Activated CD4-positive, alpha-beta T cell treated with anti-CD3 and anti-CD28 coated beads, Interleukin-2, amount 50 U/mL, for 48 hours (primary cell): Measurements from ENCODE around the gene EFCAB11.

ENCODE experiments used
- DNase-seq, 2 experiments: peaks; one replicate each; pipeline ENCODE4 v3.0.0-alpha.2; 2020

Gene EFCAB11

DNA sequence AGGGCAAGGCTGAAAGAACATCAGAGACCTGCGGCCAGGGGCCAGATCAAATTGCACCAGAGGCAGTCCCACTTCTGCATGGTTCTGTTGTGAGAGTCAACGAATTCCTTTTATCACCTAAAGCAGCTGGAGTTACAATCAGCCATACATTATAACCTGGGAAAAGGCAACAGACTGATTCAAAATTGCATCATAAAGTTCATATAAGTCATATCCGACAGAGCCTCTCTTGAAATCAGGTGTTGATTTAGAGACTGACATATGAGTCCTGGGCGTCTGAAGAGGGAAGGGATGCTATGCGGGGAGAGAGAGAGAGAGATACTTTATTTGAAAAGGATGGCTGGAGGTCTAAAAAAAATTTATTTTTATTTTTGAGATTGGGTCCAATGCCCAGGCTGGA is 89.4 kb downstream of the EFCAB11 start:
- DNase-seq, result no peak

DNA sequence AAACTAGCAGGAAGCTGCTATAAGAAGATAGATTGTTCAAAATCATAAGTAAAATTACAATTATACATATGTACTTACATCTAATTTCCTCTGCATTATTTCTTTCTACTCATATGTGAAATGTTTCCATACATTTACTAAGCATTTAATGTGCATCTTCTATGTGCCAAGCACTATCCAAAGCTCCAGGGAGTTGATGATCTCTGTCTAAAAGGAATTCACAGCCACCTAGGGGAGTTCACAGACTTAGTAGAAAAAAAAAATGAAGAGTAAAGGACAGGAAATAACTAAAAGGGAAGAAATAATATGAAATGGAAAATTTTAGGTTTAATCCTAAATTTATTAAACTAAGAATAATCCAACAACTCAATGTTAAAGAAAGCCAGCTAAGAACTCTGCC is 91.7 kb downstream of the EFCAB11 start:
- no peak for DNase-seq

DNA sequence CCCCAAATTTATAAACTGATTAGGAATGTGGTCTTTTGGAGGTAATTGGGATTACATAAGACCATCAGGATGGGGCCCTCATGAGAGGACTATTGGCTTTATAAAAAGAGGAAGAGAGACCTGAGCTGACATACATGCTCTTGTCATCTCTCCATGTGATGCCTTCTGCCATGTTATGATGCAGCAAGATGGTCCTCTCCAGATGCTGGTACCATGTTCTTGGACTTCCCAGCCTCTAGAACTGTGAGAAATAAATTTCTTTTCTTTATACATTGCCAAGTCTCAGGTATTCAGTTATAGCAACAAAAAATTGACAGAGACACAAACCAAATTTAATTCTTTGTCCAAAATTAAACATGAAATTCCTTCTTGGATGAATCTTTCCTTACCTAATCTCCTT is 92.9 kb downstream of the EFCAB11 start:
- no peak for DNase-seq

DNA sequence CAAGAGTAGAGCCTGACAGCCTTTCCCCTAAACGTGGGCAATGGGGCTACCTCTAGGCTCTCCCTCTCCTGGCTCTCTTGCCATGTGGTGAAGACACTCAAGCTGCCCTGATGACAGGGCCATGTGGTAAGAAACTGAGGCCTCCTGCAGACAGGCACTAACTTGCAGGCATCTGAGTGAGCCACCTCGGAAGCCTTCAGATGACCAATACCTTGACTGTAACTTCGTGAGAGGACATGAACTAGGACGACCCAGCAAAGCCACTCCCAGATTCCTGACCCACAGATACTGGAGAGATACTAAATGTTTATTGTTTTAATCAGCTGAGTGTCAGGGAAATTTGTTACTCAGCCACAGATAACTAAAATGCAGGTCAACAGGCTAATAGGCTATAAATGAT is 96.4 kb downstream of the EFCAB11 start:
- no peak for DNase-seq

DNA sequence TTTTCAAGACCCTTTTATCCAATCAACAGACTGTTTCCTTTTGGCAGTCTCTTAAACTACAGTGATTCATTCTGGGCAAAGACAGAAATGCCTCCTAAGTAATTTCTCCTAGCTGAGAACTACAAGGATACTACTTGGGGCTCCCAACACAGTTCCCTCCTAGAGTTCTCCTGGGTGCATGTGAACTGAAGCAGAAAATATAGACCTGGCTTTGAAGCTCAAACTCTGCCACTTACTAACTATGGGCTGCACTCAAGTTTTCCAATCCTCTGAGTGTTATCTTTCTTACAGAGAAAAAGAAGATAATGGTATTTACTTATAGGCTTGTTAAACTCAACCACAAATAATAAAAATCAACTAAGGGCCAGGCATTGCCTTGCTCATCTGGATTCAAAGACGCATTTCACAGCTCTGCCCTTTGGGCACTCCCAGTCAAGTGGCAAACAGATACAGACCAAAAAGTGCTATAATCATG is 97.6 kb downstream of the EFCAB11 start:
- DNase-seq, result no peak

DNA sequence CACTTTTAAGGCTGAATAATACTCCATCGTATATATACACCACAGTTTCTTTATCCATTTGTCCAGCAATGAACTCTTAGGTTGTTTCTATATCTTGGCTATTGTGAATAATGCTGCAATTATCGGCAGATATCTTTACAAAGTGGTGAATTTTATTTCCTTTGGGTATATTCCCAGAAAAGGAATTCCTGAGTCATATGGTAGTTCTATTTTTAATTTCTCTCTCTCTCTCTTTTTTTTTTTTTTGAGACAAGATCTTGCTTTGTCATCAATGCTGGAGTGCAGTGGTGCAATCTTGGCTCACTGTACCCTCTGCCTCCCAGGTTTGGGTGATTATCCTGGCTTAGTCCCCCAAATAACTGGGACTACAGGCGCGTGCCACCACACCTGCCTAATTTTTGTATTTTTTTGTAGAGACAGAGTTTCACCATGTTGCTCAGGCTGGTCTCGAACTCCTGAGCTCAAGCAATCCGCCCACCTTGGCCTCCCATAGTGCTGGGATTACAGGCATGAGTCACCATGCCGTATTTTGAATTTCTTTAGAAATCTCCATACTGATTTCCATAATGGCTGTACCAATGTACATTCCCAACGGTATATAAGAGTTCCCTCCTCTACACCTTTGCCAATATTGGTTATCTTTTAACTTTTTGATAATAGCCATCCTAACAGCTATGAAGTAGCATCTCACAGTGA is 98.4 kb downstream of the EFCAB11 start:
- no peak for DNase-seq

DNA sequence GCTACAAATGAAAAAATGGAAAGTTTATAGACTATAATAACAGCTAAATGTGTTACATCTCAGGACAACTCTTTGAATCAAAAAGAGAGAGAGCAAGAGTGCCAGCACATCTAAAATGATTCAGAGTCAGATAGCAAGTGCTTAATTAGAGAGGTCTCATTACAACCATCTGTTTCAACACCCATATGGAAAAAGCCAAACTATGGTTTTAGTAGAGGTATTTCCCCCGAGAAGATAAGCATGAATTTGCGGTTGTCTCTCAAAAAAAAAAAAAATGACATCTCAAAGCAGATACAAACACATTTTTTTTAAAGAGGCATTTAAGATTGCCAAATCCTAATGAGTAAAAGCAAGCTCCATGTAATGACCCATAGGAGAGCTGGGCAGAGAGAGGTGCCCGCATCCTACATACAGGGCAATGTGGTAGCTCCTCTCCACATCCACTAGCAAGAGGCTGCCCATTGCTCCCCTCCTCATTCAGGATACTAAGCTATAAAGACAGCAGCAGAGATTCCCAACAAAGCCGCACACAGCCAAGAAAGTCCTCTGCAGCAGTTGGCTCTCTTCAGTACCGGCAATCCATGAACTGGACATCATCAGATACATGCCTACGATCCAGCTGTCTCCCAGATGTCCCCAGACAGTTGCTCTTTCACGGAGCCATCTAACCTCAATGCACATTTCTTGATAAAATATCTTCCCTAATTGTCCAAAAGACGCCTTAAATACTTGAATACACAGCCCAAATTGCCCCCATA is 100.4 kb downstream of the EFCAB11 start:
- DNase-seq, result no peak

DNA sequence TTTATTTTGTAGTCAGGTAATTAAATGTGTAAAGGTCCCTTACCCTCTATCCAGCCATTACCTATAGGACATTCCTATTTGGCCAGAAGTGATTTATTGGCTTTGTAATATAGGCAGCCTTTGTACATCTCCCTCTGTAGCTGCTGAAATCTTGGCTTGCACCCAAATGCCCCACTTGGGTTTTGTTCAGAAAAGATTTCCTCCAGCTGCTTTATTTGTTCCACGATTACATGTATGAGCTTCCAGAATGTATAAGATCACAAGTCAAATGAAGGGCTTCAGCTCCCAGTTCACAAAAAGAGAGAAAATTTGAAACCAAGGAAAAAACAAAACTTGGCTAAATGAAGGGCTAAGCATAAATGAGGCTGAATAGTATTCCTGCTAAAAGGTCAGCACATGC is 103.4 kb downstream of the EFCAB11 start:
- no peak for DNase-seq

DNA sequence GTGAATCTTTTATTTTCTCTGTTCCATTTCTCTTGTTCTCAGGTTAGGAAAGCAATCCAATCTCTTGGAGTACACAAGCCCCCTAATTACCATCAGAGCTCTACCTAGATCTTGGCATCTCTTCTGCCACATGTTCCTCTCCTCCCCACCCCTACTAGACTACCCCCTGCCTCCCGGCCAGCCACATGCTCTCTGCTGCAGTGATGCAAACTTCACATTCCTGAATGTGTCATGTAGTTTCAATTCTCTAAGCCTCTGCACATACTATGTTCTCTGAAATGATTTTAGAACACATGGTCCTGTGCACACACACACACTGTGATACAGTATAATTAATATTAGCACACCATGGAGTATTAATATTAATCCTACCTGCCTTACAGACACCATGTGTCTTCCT is 104.6 kb downstream of the EFCAB11 start:
- DNase-seq, result no peak

DNA sequence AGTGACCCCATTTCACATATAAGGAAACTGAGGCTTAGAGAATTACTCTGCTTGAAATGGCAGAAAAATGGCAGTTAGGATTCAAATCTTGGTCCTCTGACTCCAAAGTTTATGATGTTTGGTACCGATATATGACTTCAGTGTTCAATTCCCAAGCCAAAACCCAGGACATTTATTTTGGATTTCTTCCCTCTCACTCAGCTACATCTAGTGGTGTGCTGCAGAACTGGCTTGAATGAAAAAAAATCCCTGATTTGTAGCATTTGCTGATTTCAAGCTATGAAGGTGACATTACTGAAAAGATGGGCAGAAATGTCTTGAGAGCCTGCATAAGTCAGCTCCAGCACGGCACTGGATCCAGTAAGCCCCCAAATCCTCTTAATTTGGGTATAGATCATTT is 106.4 kb downstream of the EFCAB11 start:
- no peak for DNase-seq

DNA sequence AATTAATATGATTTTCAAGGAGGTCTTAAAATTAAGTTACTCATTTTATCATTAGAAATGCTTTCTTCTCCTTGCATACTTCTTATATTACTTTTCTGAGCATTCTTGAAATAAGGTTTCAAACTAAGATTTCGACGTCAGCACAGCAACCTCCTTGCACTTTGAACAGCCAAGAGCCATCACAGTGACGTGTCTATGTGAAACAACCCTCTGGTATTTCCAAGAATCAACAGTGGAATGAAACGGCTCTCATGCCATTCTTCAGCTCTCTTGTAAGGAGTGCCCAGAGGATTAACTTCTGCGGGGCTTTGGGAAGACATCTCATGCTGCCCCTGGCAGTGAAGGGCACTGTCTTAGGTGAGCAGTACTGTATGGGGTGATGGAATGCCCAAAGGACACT is 109.2 kb downstream of the EFCAB11 start:
- DNase-seq, result no peak

DNA sequence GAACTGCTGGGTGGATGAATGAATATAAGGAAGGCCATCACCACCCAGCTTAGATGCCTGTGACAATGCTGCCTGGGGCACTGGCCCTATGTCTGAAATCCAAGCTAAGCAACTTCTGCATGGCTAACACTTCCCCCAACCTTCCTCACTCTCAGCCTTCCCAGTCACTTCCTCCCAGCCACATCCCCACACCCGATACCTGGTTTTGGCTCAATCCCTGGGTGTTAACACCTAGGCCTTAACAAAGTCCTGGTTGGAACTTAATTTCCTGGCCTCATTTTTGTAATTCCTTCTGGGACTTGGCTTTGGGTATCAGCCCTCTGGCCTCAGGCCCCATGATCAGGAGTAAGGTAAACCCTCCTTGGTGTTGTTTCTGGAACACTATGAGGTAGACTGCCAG is 110.0 kb downstream of the EFCAB11 start:
- no peak for DNase-seq

DNA sequence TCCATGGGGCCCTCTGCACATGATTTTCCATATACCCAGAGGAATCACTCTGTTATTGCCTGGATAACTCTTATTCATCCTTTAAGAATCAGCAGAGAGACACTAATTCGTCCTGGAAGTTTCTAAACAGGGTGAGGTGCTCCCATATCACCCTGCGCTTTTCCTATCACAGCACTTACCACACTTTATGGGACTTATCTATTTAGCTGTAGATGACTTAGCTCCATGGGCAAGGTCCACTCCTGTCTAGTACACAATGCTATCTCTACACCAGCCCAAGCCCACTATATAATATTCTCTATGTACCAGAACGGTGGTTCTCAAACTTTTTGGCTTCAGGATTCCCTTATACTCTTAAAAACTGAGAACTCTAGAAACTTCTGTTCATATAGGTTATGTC is 111.7 kb downstream of the EFCAB11 start:
- DNase-seq, result no peak

DNA sequence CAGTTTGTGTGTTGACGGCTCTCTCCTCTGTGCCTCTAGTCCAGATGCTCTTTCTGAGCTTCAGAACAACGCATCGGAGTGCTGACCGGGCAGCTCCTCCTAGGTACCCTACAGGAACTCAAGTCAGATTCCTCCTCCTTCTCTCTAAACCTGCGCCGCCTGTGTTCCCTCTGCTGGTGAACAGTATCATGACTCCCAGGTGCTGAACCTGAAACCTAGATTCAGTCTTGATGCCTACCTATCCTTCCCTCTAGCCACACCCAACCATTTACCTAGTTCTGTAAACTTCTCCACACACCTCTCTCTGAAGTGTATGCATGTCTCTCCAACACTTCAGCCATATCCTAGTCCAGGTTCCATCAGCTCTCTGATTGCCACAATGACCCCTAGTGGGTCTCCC is 112.7 kb downstream of the EFCAB11 start:
- DNase-seq, result no peak

DNA sequence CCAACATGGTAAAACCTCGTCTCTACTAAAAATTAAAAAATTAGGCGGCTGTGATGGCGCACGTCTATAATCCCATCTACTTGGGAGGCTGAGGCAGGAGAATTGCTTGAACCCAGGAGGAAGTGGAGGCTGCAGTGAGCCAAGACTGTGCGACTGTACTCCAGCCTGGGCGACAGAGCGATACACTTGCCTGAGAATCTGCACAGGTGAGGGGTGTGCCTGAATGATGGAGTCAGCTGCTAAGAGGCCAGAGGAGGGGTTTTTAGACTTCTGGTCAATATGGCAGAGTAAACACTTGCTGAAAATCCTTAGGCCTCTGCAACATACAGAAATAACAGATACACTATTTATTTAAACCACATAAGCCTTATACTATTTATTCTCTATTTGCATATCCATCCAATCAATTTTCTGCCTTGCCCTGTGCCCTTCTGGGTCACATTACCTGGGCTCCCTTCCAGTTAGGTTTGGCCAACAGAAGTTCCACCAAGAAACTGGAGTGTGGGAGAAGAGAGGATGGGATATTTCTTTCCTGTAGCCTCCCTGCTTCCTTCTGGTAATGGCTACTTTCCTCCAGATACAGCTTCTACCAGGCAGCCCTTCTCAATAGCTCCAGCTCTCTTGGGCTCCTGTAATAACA is 117.6 kb downstream of the EFCAB11 start:
- no peak for DNase-seq

DNA sequence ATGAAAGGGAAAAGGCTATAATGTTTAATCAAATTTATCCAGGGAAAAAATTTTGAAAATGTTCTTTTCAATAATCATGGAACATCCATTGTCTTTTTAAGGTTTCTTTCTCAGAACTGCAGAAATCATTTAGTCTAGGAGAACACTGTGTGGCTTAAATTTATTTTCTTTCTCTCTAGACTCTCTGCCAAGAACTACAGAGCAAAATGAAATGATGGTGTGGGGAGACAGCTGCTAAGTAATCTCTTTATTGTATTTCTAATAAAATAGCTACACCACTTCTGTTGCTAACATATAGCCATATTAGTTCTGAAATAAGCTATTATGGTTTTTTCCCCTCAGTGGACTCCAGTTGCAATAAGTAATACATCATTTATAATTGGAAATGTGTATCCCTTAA is 120.9 kb downstream of the EFCAB11 start:
- no peak for DNase-seq

DNA sequence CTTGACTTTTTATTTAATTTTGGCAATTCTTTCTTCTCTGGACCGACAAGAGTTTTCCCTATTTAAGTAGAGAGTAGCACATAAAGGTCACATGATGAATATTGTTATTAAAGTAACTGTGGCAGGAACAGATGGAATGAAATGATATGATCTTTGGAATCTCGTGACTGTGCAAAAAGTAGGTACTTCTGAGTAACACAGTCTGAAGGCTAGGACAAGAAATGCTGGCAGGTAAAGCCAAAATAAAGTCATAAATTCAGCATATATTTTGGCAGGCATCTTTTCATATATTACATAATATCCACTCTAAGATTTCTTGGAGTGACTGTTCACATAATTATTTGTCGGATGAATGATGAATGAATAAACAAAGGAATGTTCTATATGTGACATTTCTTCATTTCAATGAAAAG is 121.4 kb downstream of the EFCAB11 start:
- no peak for DNase-seq

DNA sequence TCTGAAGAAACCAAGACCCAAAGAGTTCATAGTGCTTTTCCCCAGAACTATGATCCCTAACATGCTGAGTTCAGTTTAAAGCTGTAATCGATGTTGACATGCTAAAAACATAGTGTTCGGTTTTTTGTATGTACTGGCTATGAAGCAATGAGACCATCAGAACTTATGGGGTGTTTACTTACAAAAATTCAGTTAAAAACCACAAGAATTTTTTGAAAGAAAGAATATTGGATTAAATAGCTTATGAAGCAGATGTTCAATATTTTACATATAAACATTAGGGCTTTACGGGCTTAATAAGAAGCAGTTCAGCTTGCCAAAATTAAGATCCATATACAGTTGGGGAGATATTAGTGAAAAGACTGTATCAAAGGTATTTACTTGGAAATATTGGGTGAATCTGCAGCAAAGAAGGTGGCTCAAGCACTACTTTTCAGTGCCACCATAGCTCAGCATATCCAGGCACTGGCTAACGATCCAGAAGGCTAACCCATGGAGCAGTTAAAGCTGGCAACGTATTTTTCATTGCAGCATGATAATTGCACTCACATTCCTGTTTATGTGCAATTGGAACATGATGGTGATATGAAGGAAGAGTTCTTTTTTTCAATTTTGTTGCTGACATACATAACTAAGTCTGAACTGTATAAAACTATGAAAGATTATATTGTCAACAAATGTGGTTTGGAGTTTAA is 125.9 kb downstream of the EFCAB11 start:
- DNase-seq, result no peak

DNA sequence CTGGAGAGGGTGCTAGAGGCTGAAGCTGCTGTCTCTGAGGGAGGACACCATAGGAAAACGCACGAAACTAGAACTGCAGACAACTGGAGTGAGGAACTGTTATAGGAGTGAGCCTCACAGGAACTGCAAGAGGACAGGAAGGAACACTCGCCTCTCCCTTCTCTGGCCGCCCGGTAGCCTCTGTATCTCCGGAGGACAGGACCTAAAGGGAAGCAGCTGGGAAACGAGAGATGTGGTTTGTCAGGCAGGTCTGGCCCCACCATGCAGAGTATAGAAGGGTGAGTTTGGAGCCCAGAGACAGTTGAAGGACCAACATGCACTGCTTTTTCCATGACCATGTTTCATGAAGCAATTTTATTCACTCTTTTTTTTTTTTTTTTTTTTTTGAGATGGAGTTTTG is 127.3 kb downstream of the EFCAB11 start:
- DNase-seq, result no peak

DNA sequence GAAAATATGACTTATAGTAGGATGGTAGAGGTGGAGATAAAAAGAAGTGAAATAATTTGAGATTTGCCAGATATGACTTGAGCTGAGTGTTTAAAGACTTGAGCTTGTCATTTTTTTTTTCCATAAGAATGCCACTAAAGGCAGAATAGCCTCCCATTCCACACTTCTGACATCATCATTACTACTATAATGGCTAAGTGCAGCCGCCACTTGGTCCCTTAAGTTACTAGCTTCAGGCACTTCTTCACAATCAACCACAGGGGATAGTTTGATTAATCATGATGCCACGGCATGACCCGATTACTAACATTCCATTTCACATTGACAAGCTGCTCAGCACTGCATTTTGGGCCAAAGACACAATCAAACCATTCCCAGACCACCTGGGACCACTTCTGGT is 127.9 kb downstream of the EFCAB11 start:
- DNase-seq, result no peak

DNA sequence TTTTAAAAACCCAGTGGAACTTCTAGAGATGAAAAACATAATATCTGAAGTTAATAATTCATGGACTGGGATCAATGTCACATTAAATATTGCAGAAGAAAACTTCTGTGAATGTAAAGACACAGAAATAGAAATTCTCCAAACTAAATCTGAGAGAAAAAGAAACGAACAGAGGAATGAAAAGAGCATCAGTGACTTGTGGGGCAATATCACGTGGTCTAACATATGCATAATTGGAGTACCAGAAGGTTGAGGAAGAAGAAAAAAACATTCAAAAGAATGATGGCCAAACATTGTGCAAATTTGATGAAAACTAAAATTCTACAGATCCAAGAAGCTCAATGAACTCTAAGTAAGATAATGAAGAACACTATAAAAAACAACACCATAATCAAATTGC is 130.8 kb downstream of the EFCAB11 start:
- no peak for DNase-seq

DNA sequence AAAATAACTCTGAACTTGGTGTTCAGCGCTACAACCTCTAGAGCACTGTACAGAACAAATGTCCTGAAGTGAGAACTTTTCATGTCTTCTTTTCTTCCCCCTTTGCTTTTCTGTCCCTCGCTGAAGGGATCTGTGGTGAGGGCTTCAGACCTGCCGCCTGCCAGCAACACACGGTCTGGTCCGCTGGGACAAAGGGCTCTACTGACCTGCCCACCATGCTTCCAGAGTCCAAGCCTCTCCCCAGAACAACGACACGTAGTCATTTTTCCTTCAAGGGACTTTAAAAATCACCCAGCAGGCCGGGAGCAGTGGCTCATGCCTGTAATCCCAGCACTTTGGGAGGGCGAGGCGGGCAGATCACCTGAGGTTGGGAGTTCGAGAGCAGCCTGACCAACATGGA is 140.4 kb downstream of the EFCAB11 start:
- no peak for DNase-seq

DNA sequence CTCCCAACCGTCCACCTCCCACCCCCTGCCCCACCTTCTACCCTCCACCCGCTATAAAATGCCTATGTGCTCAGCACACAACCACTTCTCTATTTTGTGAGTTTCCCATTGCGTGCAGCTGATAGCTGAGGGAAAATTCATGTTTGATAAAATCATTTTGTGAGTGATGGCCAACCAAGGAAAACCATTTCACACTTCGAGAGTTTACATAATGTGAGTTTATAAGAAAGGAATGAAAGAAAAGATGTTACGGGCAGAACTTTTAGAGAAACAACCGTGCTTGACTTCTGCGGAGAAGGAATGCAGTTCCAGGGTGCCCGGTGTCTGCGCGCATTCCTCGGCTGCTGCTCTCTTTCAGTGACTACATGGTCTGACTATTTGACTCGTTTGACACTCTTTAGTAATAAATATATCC is 140.9 kb downstream of the EFCAB11 start:
- DNase-seq, result no peak
